ENCODE measurements around the gene IZUMO1R. TPM values are rescaled to one million over a fixed set of nuclear protein-coding genes. Genes with fewer than 3 reads are reported as not detected.
"Not testable (repeated sequence)": the region's sequence is repeated elsewhere in the genome, so short reads cannot be mapped to it uniquely, and the experiment has no call there.

IZUMO1R gene
- total RNA-seq, 1 experiment from 2014 or later: not detected

DNA sequence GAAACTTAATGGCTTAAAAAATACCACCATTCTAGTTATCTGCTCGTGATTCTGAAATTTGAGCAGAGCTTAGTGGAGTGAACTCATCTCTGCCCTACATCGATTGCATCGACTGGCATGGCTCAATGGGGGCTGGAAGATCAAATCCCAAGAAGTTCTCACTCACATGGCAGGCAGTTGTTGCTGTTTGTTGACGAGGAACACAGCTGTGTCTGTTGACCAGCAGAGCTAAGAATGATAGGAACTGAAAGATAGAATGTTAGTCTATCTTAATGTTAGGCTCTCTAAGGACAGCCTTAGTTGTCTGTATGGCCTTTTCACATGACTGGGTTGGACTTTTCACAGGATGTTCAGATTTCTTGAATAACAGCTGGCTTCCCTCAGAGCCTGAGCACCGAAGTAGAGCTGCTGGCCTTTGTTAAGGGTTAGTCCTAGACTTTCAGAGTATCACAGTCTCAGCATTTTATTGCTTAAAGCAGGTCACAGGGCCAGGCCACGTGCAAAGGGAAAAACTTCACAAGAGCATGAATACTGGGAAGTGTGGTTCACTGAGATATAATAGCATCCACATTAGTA, 31.6 kb upstream of the IZUMO1R start:
- no peak for DNase-seq
- CTCF ChIA-PET: no interaction called here
- Histone ChIP-seq H3K9ac (ENCODE audit: low read length) (no peak overlapping the region), H3K4me2 (ENCODE audit: low read length) (no peak overlapping the region), H3K27ac (ENCODE audit: low read length) (no peak overlapping the region), H2AFZ (ENCODE audit: low read length) (no peak overlapping the region), H3K9me2 (replicated peaks; ENCODE audit: low read length) (no peaks in the 10 kb centered on the region), H3K36me3 (ENCODE audit: low read depth, low read length) (no peaks in the 10 kb centered on the region), H3K4me1 (ENCODE audit: insufficient read depth, low read length) (peaks cover under 1% of the 10 kb centered on the region; the same call in 1 of the 2 replicates), H4K20me1 (ENCODE audit: low read length) (no peaks in the 10 kb centered on the region), H3K4me3 (ENCODE audit: low read length) (no peak overlapping the region), H3F3A (ENCODE audit: low read length, unreplicated experiment) (no peaks in the 10 kb centered on the region), H3K79me2 (ENCODE audit: low read length) (no peaks in the 10 kb centered on the region), H3K9me3 (ENCODE audit: low read length) (no peaks in the 10 kb centered on the region), H3K27me3 (ENCODE audit: low read length) (no peaks in the 10 kb centered on the region)
- ATAC-seq: no peak
- intact Hi-C loops (cut with micrococcal nuclease): no loop called here
- TF ChIP-seq EZH2phosphoT487 (IDR thresholded peaks at IDR 0.05; ENCODE audit: borderline replicate concordance, low read length): no peak
- TF ChIP-seq, protein P1, sequence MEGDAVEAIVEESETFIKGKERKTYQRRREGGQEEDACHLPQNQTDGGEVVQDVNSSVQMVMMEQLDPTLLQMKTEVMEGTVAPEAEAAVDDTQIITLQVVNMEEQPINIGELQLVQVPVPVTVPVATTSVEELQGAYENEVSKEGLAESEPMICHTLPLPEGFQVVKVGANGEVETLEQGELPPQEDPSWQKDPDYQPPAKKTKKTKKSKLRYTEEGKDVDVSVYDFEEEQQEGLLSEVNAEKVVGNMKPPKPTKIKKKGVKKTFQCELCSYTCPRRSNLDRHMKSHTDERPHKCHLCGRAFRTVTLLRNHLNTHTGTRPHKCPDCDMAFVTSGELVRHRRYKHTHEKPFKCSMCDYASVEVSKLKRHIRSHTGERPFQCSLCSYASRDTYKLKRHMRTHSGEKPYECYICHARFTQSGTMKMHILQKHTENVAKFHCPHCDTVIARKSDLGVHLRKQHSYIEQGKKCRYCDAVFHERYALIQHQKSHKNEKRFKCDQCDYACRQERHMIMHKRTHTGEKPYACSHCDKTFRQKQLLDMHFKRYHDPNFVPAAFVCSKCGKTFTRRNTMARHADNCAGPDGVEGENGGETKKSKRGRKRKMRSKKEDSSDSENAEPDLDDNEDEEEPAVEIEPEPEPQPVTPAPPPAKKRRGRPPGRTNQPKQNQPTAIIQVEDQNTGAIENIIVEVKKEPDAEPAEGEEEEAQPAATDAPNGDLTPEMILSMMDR (conservative IDR thresholded peaks at IDR 0.05; ENCODE audit: low read depth, low read length): no peak
- POLR2A ChIA-PET (ENCODE audit: unreplicated experiment): no interaction called here
- BruUV-seq (replicated peaks): no TSS peak

DNA sequence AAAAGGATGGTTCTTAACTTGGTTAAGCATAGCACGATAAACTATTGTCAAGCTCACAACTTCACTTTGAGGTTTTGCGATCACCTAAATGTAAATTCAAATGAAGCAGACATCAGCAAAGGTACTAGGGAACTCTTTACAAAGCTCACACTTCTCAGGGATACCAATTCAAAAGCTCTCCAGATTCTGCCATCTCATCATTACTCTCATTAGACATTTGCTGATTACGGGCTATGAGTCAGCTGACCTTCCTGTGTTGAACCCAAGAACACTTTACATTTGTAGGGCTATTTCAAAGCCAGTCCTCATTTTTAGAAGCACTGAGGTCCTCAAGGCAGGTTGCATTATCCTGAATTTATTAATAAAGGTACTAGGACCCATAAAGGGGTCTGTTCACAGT, 28.4 kb upstream of the IZUMO1R start:
- Histone ChIP-seq H3K9me3 (ENCODE audit: low read length) (no peaks in the 10 kb centered on the region), H3K4me2 (ENCODE audit: low read length) (no peak overlapping the region), H3F3A (ENCODE audit: low read length, unreplicated experiment) (no peaks in the 10 kb centered on the region), H3K27me3 (ENCODE audit: low read length) (no peaks in the 10 kb centered on the region), H3K79me2 (ENCODE audit: low read length) (no peaks in the 10 kb centered on the region), H2AFZ (ENCODE audit: low read length) (no peak overlapping the region), H3K36me3 (ENCODE audit: low read depth, low read length) (no peaks in the 10 kb centered on the region), H3K9ac (ENCODE audit: low read length) (no peak overlapping the region), H3K9me2 (replicated peaks; ENCODE audit: low read length) (no peaks in the 10 kb centered on the region), H3K27ac (ENCODE audit: low read length) (no peak overlapping the region), H3K4me1 (ENCODE audit: insufficient read depth, low read length) (peaks cover 5% of the 10 kb centered on the region; the same call in 1 of the 2 replicates), H4K20me1 (ENCODE audit: low read length) (no peaks in the 10 kb centered on the region), H3K4me3 (ENCODE audit: low read length) (no peak overlapping the region)
- DNase-seq (no peak), ATAC-seq (no peak)
- intact Hi-C loops (cut with micrococcal nuclease): no loop called here
- POLR2A ChIA-PET (ENCODE audit: unreplicated experiment): no interaction called here
- TF ChIP-seq EZH2phosphoT487 (IDR thresholded peaks at IDR 0.05; ENCODE audit: borderline replicate concordance, low read length) (no peak), EZH2 (IDR thresholded peaks at IDR 0.05; ENCODE audit: low read length, unreplicated experiment) (no peak)
- TF ChIP-seq, protein P1 (conservative IDR thresholded peaks at IDR 0.05; ENCODE audit: low read depth, low read length): no peak
- CTCF ChIA-PET: no interaction called here
- no TSS peak for BruUV-seq (replicated peaks)

DNA sequence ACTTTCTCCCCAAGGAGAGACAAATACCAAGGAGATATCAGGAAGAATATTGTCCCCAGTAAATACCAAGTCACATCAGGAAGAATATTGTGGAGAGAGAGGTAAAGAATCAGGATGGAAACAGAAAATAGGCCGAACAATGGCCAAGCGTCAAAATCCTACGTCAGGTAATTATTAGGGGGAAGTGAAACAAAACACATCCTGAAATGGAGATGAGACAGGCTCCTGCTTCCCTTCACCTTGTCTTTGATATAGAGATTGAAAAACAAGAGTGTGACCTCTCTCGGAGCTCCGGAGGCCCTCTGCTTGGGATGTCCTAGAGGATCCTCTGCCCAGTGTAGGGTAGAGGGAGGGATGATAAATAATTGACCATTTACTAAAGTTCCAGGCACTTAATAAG, 27.4 kb upstream of the IZUMO1R start:
- no TSS peak for BruUV-seq (replicated peaks)
- intact Hi-C loops (cut with micrococcal nuclease): no loop called here
- ATAC-seq (no peak), DNase-seq (no peak)
- Histone ChIP-seq H3K27me3 (ENCODE audit: low read length) (no peaks in the 10 kb centered on the region), H3K4me2 (ENCODE audit: low read length) (no peak overlapping the region), H4K20me1 (ENCODE audit: low read length) (no peaks in the 10 kb centered on the region), H3K9me2 (replicated peaks; ENCODE audit: low read length) (no peaks in the 10 kb centered on the region), H3K36me3 (ENCODE audit: low read depth, low read length) (no peaks in the 10 kb centered on the region), H3K27ac (ENCODE audit: low read length) (no peak overlapping the region), H3K79me2 (ENCODE audit: low read length) (no peaks in the 10 kb centered on the region), H3F3A (ENCODE audit: low read length, unreplicated experiment) (no peaks in the 10 kb centered on the region), H3K4me1 (ENCODE audit: insufficient read depth, low read length) (peaks cover 5% of the 10 kb centered on the region; the same call in 1 of the 2 replicates), H3K9me3 (ENCODE audit: low read length) (no peaks in the 10 kb centered on the region), H2AFZ (ENCODE audit: low read length) (no peak overlapping the region), H3K9ac (ENCODE audit: low read length) (no peak overlapping the region), H3K4me3 (ENCODE audit: low read length) (no peak overlapping the region)
- ChIA-PET POLR2A (ENCODE audit: unreplicated experiment) (no interaction called here), CTCF (no interaction called here)
- TF ChIP-seq EZH2 (IDR thresholded peaks at IDR 0.05; ENCODE audit: low read length, unreplicated experiment): no peak
- TF ChIP-seq, protein P1 (conservative IDR thresholded peaks at IDR 0.05; ENCODE audit: low read depth, low read length): no peak
- TF ChIP-seq EZH2phosphoT487 (IDR thresholded peaks at IDR 0.05; ENCODE audit: borderline replicate concordance, low read length): no peak

DNA sequence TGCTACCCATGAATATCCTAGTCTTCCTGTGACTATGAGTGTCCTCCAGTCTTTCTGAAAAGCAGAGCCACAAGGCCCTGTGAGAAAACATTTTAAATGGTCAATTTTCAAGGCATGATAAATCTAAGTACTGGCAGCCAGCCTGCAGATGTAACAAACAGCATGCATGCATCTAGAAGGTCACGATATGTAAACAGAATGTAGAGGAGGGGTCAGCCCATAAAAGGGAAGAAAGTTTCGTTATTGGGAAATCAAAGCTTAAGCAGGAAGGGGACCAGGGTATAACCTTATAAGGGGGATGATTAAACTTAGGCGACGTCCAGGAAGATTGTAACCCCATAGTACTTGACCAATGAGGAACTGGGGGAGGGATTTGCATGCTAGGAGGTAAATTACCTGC, 26.2 kb upstream of the IZUMO1R start:
- CTCF ChIA-PET; H3K36me3 ChIP-seq (ENCODE audit: low read depth, low read length); ATAC-seq; BruUV-seq (replicated peaks); H3K4me2 ChIP-seq (ENCODE audit: low read length); H3K4me1 ChIP-seq (ENCODE audit: insufficient read depth, low read length); H3K9me3 ChIP-seq (ENCODE audit: low read length); H4K20me1 ChIP-seq (ENCODE audit: low read length); H3K27ac ChIP-seq (ENCODE audit: low read length); H3K27me3 ChIP-seq (ENCODE audit: low read length); H2AFZ ChIP-seq (ENCODE audit: low read length); H3F3A ChIP-seq (ENCODE audit: low read length, unreplicated experiment); intact Hi-C loops (cut with micrococcal nuclease); H3K9ac ChIP-seq (ENCODE audit: low read length); H3K9me2 ChIP-seq (replicated peaks; ENCODE audit: low read length); H3K4me3 ChIP-seq (ENCODE audit: low read length); H3K79me2 ChIP-seq (ENCODE audit: low read length); POLR2A ChIA-PET (ENCODE audit: unreplicated experiment): not testable (repeated sequence)
- peak; percentile 45 for DNase-seq
